B cell (primary cell): ENCODE data around the gene GPM6B. TPM values are rescaled to one million over a fixed set of nuclear protein-coding genes. Genes with fewer than 3 reads are reported as not detected.

Experiments used
- ATAC-seq: fragments of 200-7000 bp; cut with Tn5 transposase; one replicate; pipeline ENCODE4 v1.10.0; 2021; ENCODE audit warnings: low read depth, mild to moderate bottlenecking, moderate number of reproducible peaks, moderate library complexity
- CTCF ChIA-PET: fragments of 350-600 bp; sonication (Branson Sonifier 250); formaldehyde crosslinking; loops from one replicate; lab custom pipeline; 2021; ENCODE audit warnings: antibody characterized with exemption, inconsistent platforms; lab: Charles Lee
- POLR2A ChIA-PET: fragments of 350-600 bp; sonication (Branson Sonifier 250); formaldehyde crosslinking; loops from one replicate; lab custom pipeline; 2021; ENCODE audit warnings: antibody characterized with exemption; lab: Charles Lee
- DNase-seq: peaks from one replicate; pipeline ENCODE4 v3.0.0; 2013
- H2AFZ ChIP-seq: 2 replicates; pipeline ENCODE4 v1.6.1; 2012; ENCODE audit warnings: mild to moderate bottlenecking, low read depth, low read length; ENCODE audit not compliant: insufficient read depth, poor library complexity, severe bottlenecking
- H3K27ac ChIP-seq, 2 donors: 1 replicate in 1 of 2; 2 replicates in 1 of 2; pipeline ENCODE4 v1.5.1; 2012 to 2013; ENCODE audit warnings: low read length in 2 of 2, mild to moderate bottlenecking in 2 of 2, moderate library complexity in 1 of 2
- H3K27me3 ChIP-seq, 4 experiments: fragments of 200-600 bp in 1 of 4; sonication (generic) in 1 of 4; replicated peaks in 1 of 4; 1 replicate in 2 of 4; 2 replicates in 2 of 4; pipeline versions ENCODE4 v1.6.1 to v1.7.0; 2013 to 2016; ENCODE audit warnings: low read length in 3 of 4, mild to moderate bottlenecking in 2 of 4, mixed read lengths in 1 of 4, moderate library complexity in 1 of 4; ENCODE audit not compliant: insufficient read depth in 4 of 4, control insufficient read depth in 3 of 4; ENCODE audit errors: control extremely low read depth in 1 of 4
- H3K36me3 ChIP-seq, 2 experiments: replicated peaks in 1 of 2; 1 replicate in 1 of 2; 2 replicates in 1 of 2; pipeline versions ENCODE4 v1.6.1 to v1.7.1; 2013; ENCODE audit warnings: low read length in 1 of 2; ENCODE audit not compliant: insufficient read depth in 2 of 2, control insufficient read depth in 1 of 2; ENCODE audit errors: control extremely low read depth in 1 of 2, extremely low read depth in 1 of 2
- H3K4me1 ChIP-seq, 2 donors: fragments of 200-600 bp in 1 of 2; sonication (generic) in 1 of 2; 1 replicate in 1 of 2; 2 replicates in 1 of 2; pipeline versions ENCODE4 v1.5.1 to v1.6.1; 2013 to 2017; ENCODE audit warnings: low read length in 2 of 2; ENCODE audit not compliant: control insufficient read depth in 2 of 2, insufficient read depth in 2 of 2
- H3K4me2 ChIP-seq: replicated peaks from 2 replicates; pipeline ENCODE3; 2012; ENCODE audit warnings: mild to moderate bottlenecking, low read depth, low read length; ENCODE audit not compliant: poor library complexity, severe bottlenecking
- H3K4me3 ChIP-seq, 5 experiments: fragments of 200-600 bp in 1 of 5; sonication (generic) in 1 of 5; 1 replicate in 3 of 5; 2 replicates in 2 of 5; pipeline versions ENCODE4 v1.5.1 to v1.7.0; 2011 to 2016; ENCODE audit warnings: low read length in 4 of 5, mild to moderate bottlenecking in 4 of 5, low read depth in 2 of 5, control low read depth in 1 of 5, moderate library complexity in 1 of 5; ENCODE audit not compliant: insufficient read depth in 1 of 5; ENCODE audit errors: control extremely low read depth in 1 of 5, extremely low read depth in 1 of 5
- H3K79me2 ChIP-seq: fragments of 200-600 bp; sonication (generic); one replicate; pipeline ENCODE4 v1.6.0; 2016; ENCODE audit warnings: low read length; ENCODE audit not compliant: control insufficient read depth, insufficient read depth
- H3K9ac ChIP-seq: fragments of 200-600 bp; sonication (generic); 2 replicates; pipeline ENCODE4 v1.6.1; 2017; ENCODE audit warnings: mild to moderate bottlenecking, low read length, moderate library complexity
- H3K9me3 ChIP-seq, 3 donors: one replicate each; pipeline versions ENCODE4 v1.6.1 to v1.7.1; 2013; ENCODE audit warnings: low read length in 2 of 3; ENCODE audit not compliant: control insufficient read depth in 2 of 3, insufficient read depth in 1 of 3; ENCODE audit errors: control extremely low read depth in 1 of 3
- H4K20me1 ChIP-seq: 2 replicates; pipeline ENCODE4 v1.6.0; 2012; ENCODE audit warnings: mild to moderate bottlenecking, low read length; ENCODE audit not compliant: insufficient read depth, control insufficient read depth, poor library complexity, severe bottlenecking
- H3K27ac Mint-ChIP-seq: one replicate; pipeline ENCODE4 v1.8.0; 2021; ENCODE audit warnings: mixed read lengths
- H3K27me3 Mint-ChIP-seq: one replicate; pipeline ENCODE4 v1.8.0; 2021; ENCODE audit warnings: mixed read lengths
- H3K4me1 Mint-ChIP-seq: one replicate; pipeline ENCODE4 v1.8.0; 2021; ENCODE audit warnings: mixed read lengths
- H3K4me3 Mint-ChIP-seq: one replicate; pipeline ENCODE4 v1.8.0; 2021; ENCODE audit warnings: mixed read lengths
- H3K9me3 Mint-ChIP-seq: one replicate; pipeline ENCODE4 v1.8.0; 2022; ENCODE audit warnings: mixed read lengths; ENCODE audit not compliant: insufficient read depth
- EZH2 ChIP-seq: IDR thresholded peaks from 2 replicates; pipeline ENCODE4 v1.6.1; 2012; ENCODE audit warnings: borderline replicate concordance, low read depth, mild to moderate bottlenecking, moderate library complexity, low read length; ENCODE audit not compliant: insufficient read depth, poor library complexity, severe bottlenecking
- WGBS: methylation state at CpG from one replicate; pipeline ENCODE4 v1.1.5; 2013; ENCODE audit warnings: missing lambda C conversion rate; ENCODE audit not compliant: insufficient coverage; 5-methylcytosine and 5-hydroxymethylcytosine counted together
- intact Hi-C: fragments of 100-400 bp; cut with micrococcal nuclease; formaldehyde crosslinking; loops from one replicate; pipeline ENCODE4 v1.10.0; 2022
- polyA plus RNA-seq: library from polyadenylated mRNA; depleted of rRNA; stranded (reverse); fragments of >200 nt; gene quantifications from 2 replicates; pipeline ENCODE4 v1.2.3, GENCODE V29; 2012
- total RNA-seq, 2 donors: library from RNA; stranded (reverse); fragments of 120-200 nt in 1 of 2; gene quantifications; 1 replicate in 1 of 2; 2 replicates in 1 of 2; pipeline versions ENCODE4 v1.2.3 to v1.2.4, GENCODE V29; 2013 to 2022
- TF ChIP-seq, protein P1 (sequence below): fragments of 200-600 bp; IDR thresholded peaks from one replicate; pipeline ENCODE4 v1.8.0; 2022; ENCODE audit warnings: antibody characterized with exemption, mild to moderate bottlenecking

Gene GPM6B
- total and polyA plus RNA-seq, 2 donors (not counting 1 experiment from before 2014, with no cell fraction given): not detected

DNA sequence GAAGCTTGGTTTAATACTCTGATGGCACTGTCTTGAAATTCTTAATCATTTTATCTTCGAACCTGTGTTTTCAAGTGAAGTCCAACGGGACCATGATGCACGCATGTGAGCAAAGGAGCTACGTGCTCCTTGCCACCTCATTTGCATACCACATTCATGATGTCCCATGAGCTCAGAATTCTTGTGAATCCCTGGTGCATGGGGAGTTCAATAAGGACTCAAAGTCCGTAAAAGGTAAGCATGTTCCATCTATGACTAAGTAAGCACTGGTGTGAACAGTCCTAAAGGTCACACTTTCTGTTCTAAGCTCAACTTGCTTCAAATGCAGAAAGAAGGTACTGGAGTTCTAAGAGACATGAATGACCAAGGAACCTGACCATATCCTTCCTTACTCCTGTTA lies 13.1 kb upstream of the GPM6B start:
- no peak overlapping the region for H3K4me3 ChIP-seq
- no peaks in the 10 kb centered on the region for H3K9me3 Mint-ChIP-seq
- ATAC-seq (no peak), DNase-seq (no peak)
- H3K79me2 ChIP-seq: no peaks in the 10 kb centered on the region
- no peak overlapping the region for H3K4me3 Mint-ChIP-seq
- WGBS: no CpG with 5 or more reads among the region's 5 CpGs
- no peaks in the 10 kb centered on the region for H3K27me3 Mint-ChIP-seq
- H2AFZ ChIP-seq: no peak overlapping the region
- H3K9me3 ChIP-seq: no peaks in the 10 kb centered on the region
- H4K20me1 ChIP-seq: no peaks in the 10 kb centered on the region
- H3K9ac ChIP-seq: no peak overlapping the region
- H3K4me1 ChIP-seq: no peaks in the 10 kb centered on the region
- TF ChIP-seq, protein P1, sequence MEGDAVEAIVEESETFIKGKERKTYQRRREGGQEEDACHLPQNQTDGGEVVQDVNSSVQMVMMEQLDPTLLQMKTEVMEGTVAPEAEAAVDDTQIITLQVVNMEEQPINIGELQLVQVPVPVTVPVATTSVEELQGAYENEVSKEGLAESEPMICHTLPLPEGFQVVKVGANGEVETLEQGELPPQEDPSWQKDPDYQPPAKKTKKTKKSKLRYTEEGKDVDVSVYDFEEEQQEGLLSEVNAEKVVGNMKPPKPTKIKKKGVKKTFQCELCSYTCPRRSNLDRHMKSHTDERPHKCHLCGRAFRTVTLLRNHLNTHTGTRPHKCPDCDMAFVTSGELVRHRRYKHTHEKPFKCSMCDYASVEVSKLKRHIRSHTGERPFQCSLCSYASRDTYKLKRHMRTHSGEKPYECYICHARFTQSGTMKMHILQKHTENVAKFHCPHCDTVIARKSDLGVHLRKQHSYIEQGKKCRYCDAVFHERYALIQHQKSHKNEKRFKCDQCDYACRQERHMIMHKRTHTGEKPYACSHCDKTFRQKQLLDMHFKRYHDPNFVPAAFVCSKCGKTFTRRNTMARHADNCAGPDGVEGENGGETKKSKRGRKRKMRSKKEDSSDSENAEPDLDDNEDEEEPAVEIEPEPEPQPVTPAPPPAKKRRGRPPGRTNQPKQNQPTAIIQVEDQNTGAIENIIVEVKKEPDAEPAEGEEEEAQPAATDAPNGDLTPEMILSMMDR: no peak
- TF ChIP-seq EZH2: no peak
- no peak overlapping the region for H3K27ac ChIP-seq
- ChIA-PET CTCF (no interaction called here), POLR2A (no interaction called here)
- H3K4me1 Mint-ChIP-seq: no peaks in the 10 kb centered on the region
- no peak overlapping the region for H3K27ac Mint-ChIP-seq
- no peaks in the 10 kb centered on the region for H3K27me3 ChIP-seq
- no peaks in the 10 kb centered on the region for H3K36me3 ChIP-seq
- intact Hi-C loops: no loop called here
- H3K4me2 ChIP-seq: no peak overlapping the region

DNA sequence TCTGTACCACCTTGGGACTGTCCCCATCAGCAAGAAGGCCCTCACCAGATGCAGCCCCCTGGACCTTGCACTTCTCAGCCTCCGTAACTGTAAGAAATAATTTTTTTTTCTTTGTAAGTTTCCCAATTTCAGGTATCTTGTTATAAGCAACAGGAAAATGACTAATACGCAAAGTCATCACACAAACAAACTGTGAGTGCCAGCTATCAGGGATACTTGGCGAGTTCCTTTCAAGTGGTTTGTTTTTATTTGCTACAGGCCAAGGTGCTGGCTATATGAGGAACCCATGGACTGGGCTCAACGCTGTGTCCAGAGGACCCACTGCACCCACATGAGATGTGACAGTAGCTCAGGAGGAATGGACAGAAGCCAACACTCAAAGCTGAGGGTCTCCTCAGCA lies 11.5 kb upstream of the GPM6B start:
- TF ChIP-seq, protein P1: no peak
- no peak for TF ChIP-seq EZH2
- ATAC-seq: no peak
- Histone ChIP-seq H3K79me2 (no peaks in the 10 kb centered on the region), H3K4me3 (no peak overlapping the region), H3K36me3 (no peaks in the 10 kb centered on the region), H3K27ac (no peak overlapping the region), H4K20me1 (no peaks in the 10 kb centered on the region), H3K9me3 (no peaks in the 10 kb centered on the region), H3K4me1 (no peaks in the 10 kb centered on the region), H3K4me2 (no peak overlapping the region), H3K27me3 (no peaks in the 10 kb centered on the region), H2AFZ (no peak overlapping the region), H3K9ac (no peak overlapping the region)
- no peak for DNase-seq
- ChIA-PET CTCF (no interaction called here), POLR2A (no interaction called here)
- Mint-ChIP-seq H3K4me3 (no peak overlapping the region), H3K27ac (no peak overlapping the region), H3K27me3 (no peaks in the 10 kb centered on the region), H3K9me3 (no peaks in the 10 kb centered on the region), H3K4me1 (no peaks in the 10 kb centered on the region)
- 100% methylated on average over 1 of the region's 4 CpGs for WGBS
- intact Hi-C loops: no loop called here
